ENCODE measurements around the gene KCNS1. TPM values are rescaled to one million over a fixed set of nuclear protein-coding genes. Genes with fewer than 3 reads are reported as not detected.

Gene KCNS1
- polyA plus RNA-seq, 2 donors: 0.04 to 0.15 TPM

DNA sequence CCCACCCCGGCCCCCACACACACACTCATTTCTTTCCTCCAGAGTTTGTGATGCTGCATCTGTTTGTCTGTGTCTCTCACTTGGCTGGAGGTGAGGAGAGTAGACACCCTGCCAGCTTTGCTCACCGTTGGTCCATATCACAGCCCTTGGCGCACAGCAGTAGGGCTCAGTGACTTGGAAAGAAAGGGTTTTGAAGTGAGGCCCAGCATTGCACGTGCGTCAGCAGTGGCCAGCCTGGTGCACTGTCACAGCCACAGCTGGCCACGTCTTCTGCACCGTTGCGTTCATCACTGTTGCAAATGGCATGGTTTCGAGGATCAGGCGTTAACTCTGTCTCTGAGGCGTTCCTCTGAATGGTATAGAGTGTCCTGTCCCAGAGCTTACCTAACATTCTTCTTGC is 10.4 kb upstream of the KCNS1 start:
- H3K4me1 ChIP-seq (ENCODE audit: control insufficient read depth in 2 of 2, insufficient read depth in 2 of 2, low read length in 1 of 2): peaks cover 2 to 8% of the 10 kb centered on the region in 2 donors
- 78 to 80% methylated on average over 11 of the region's 11 CpGs for WGBS, 2 donors
- no peaks in the 10 kb centered on the region for H3K9me3 ChIP-seq (ENCODE audit: control insufficient read depth in 2 of 2, insufficient read depth in 1 of 2, low read depth in 1 of 2, low read length in 1 of 2)
- H3K27ac ChIP-seq (ENCODE audit: low read depth in 2 of 2, low read length in 1 of 2): no peak overlapping the region
- H3K4me3 ChIP-seq (ENCODE audit: low read depth in 1 of 2, low read length in 2 of 2): no peak overlapping the region
- H3K36me3 ChIP-seq (ENCODE audit: control insufficient read depth in 2 of 2, insufficient read depth in 2 of 2, low read length in 1 of 2): no peaks in the 10 kb centered on the region
- peaks cover 0 to 2% of the 10 kb centered on the region in 2 donors for H3K27me3 ChIP-seq (ENCODE audit: control insufficient read depth in 1 of 2, insufficient read depth in 2 of 2, low read length in 2 of 2)

DNA sequence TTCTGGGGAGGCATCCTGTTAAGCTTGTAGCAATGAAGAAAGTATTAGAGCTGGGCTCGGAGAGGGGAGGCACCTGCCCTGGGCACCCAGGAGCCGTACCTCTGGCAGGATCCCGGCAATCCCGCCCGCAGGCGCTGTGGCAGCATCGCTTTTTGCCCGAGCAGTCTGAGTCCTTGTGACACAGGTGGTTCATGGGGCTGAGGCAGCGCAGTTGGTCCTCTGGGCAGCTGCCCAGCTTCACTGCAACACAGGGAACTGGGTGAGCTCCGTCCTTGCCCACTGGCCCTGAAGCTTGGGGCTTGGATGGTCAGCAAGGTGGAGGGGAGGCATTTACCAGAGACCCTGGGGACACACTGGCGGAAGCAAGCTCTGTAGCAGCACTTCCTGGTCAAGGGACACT is 9.4 kb upstream of the KCNS1 start:
- no peak overlapping the region for H3K27ac ChIP-seq (ENCODE audit: low read depth in 2 of 2, low read length in 1 of 2)
- WGBS, 2 donors: 88 to 94% methylated on average over 11 of the region's 11 CpGs
- H3K9me3 ChIP-seq (ENCODE audit: control insufficient read depth in 2 of 2, insufficient read depth in 1 of 2, low read depth in 1 of 2, low read length in 1 of 2): no peaks in the 10 kb centered on the region
- H3K4me1 ChIP-seq (ENCODE audit: control insufficient read depth in 2 of 2, insufficient read depth in 2 of 2, low read length in 1 of 2): peaks cover 2 to 8% of the 10 kb centered on the region in 2 donors
- peaks cover 0 to 2% of the 10 kb centered on the region in 2 donors for H3K27me3 ChIP-seq (ENCODE audit: control insufficient read depth in 1 of 2, insufficient read depth in 2 of 2, low read length in 2 of 2)
- H3K36me3 ChIP-seq (ENCODE audit: control insufficient read depth in 2 of 2, insufficient read depth in 2 of 2, low read length in 1 of 2): no peaks in the 10 kb centered on the region
- no peak overlapping the region for H3K4me3 ChIP-seq (ENCODE audit: low read depth in 1 of 2, low read length in 2 of 2)

GRCh38 chr20:45109634-45110033 is 8.7 kb upstream of the KCNS1 start:
- no peaks in the 10 kb centered on the region for H3K36me3 ChIP-seq (ENCODE audit: control insufficient read depth in 2 of 2, insufficient read depth in 2 of 2, low read length in 1 of 2)
- 81 to 86% methylated on average over 8 of the region's 8 CpGs for WGBS, 2 donors
- H3K4me1 ChIP-seq (ENCODE audit: control insufficient read depth in 2 of 2, insufficient read depth in 2 of 2, low read length in 1 of 2): peaks cover 2 to 6% of the 10 kb centered on the region in 2 donors
- no peak overlapping the region for H3K4me3 ChIP-seq (ENCODE audit: low read depth in 1 of 2, low read length in 2 of 2)
- H3K27ac ChIP-seq (ENCODE audit: low read depth in 2 of 2, low read length in 1 of 2): no peak overlapping the region
- peaks cover 0 to 2% of the 10 kb centered on the region in 2 donors for H3K27me3 ChIP-seq (ENCODE audit: control insufficient read depth in 1 of 2, insufficient read depth in 2 of 2, low read length in 2 of 2)
- H3K9me3 ChIP-seq (ENCODE audit: control insufficient read depth in 2 of 2, insufficient read depth in 1 of 2, low read depth in 1 of 2, low read length in 1 of 2): no peaks in the 10 kb centered on the region

- 84 to 91% methylated on average over 2 of the region's 2 CpGs for whole genome bisulfite sequencing, 2 donors
- Histone ChIP-seq H3K4me3 (ENCODE audit: low read depth in 1 of 2, low read length in 2 of 2) (no peak overlapping the region), H3K4me1 (ENCODE audit: control insufficient read depth in 2 of 2, insufficient read depth in 2 of 2, low read length in 1 of 2) (no peaks in the 10 kb centered on the region), H3K9me3 (ENCODE audit: control insufficient read depth in 2 of 2, insufficient read depth in 1 of 2, low read depth in 1 of 2, low read length in 1 of 2) (no peaks in the 10 kb centered on the region), H3K27ac (ENCODE audit: low read depth in 2 of 2, low read length in 1 of 2) (no peak overlapping the region), H3K27me3 (ENCODE audit: control insufficient read depth in 1 of 2, insufficient read depth in 2 of 2, low read length in 2 of 2) (no peaks in the 10 kb centered on the region), H3K36me3 (ENCODE audit: control insufficient read depth in 2 of 2, insufficient read depth in 2 of 2, low read length in 1 of 2) (no peaks in the 10 kb centered on the region)
These were observed 4.4 kb upstream of the KCNS1 start for GRCh38 chr20:45105317-45105716.

DNA sequence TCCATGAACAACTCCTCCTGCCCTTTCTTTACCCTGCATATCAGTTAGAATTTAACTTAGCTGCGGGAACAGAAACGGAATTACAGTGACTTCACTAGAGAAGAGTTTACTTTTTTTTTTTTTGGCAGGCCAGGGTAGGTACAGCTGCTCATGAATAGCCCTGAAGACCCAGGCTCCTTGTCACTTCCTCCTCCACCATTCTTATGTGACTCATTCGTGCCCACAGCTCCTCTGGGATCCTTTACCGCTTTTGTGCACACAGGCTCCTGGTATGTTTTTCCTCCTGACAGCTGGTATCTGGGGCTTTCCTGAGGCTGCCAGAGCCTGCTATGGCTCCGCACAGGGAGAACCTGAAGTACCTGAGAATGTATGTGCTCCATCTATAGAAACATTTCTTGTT is 3.9 kb upstream of the KCNS1 start:
- no peaks in the 10 kb centered on the region for H3K4me1 ChIP-seq (ENCODE audit: control insufficient read depth in 2 of 2, insufficient read depth in 2 of 2, low read length in 1 of 2)
- no peaks in the 10 kb centered on the region for H3K27me3 ChIP-seq (ENCODE audit: control insufficient read depth in 1 of 2, insufficient read depth in 2 of 2, low read length in 2 of 2)
- H3K27ac ChIP-seq (ENCODE audit: low read depth in 2 of 2, low read length in 1 of 2): no peak overlapping the region
- H3K9me3 ChIP-seq (ENCODE audit: control insufficient read depth in 2 of 2, insufficient read depth in 1 of 2, low read depth in 1 of 2, low read length in 1 of 2): no peaks in the 10 kb centered on the region
- no peak overlapping the region for H3K4me3 ChIP-seq (ENCODE audit: low read depth in 1 of 2, low read length in 2 of 2)
- WGBS, 2 donors: 50 to 52% methylated on average over 5 of the region's 5 CpGs
- H3K36me3 ChIP-seq (ENCODE audit: control insufficient read depth in 2 of 2, insufficient read depth in 2 of 2, low read length in 1 of 2): no peaks in the 10 kb centered on the region

- peaks cover 0 to 2% of the 10 kb centered on the region in 2 donors for H3K27me3 ChIP-seq (ENCODE audit: control insufficient read depth in 1 of 2, insufficient read depth in 2 of 2, low read length in 2 of 2)
- H3K4me1 ChIP-seq (ENCODE audit: control insufficient read depth in 2 of 2, insufficient read depth in 2 of 2, low read length in 1 of 2): peaks cover 0 to 3% of the 10 kb centered on the region in 2 donors
- H3K27ac ChIP-seq (ENCODE audit: low read depth in 2 of 2, low read length in 1 of 2): no peak overlapping the region
- H3K9me3 ChIP-seq (ENCODE audit: control insufficient read depth in 2 of 2, insufficient read depth in 1 of 2, low read depth in 1 of 2, low read length in 1 of 2): peaks cover 0 to 3% of the 10 kb centered on the region in 2 donors
- WGBS, 2 donors: 76 to 84% methylated on average over 2 of the region's 2 CpGs
- H3K36me3 ChIP-seq (ENCODE audit: control insufficient read depth in 2 of 2, insufficient read depth in 2 of 2, low read length in 1 of 2): no peaks in the 10 kb centered on the region
- no peak overlapping the region for H3K4me3 ChIP-seq (ENCODE audit: low read depth in 1 of 2, low read length in 2 of 2)
These were observed 2.1 kb upstream of the KCNS1 start for GRCh38 chr20:45103072-45103471.

DNA sequence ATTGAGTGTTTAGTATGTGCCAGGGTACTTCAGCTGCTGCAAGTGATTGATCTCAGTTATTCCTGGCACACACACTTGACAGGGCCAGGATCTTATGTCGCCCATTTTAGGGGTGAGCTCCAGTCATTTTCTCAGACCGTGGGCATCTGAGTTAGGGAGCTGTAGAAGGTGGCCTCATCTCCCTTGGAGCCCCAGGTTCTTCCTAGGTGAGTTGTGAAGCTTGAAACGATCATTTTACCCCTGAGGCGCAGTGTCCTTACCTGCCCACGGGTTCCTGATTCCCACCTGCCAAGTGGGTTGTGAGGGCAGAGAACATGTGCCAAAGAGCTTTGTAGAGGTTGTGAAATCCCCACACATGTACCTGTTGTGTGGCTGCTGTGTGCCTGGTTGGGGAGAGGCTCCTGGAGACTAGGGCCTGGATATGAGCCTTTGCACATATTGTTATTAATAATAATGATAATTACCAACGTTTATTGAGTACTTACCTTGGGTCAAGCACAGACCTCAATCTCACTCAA is 465 bp upstream of the KCNS1 start:
- Histone ChIP-seq H3K36me3 (ENCODE audit: control insufficient read depth in 2 of 2, insufficient read depth in 2 of 2, low read length in 1 of 2) (no peaks in the 10 kb centered on the region), H3K9me3 (ENCODE audit: control insufficient read depth in 2 of 2, insufficient read depth in 1 of 2, low read depth in 1 of 2, low read length in 1 of 2) (peaks cover 0 to 11% of the 10 kb centered on the region in 2 donors), H3K4me3 (ENCODE audit: low read depth in 1 of 2, low read length in 2 of 2) (no peak overlapping the region), H3K27ac (ENCODE audit: low read depth in 2 of 2, low read length in 1 of 2) (no peak overlapping the region), H3K4me1 (ENCODE audit: control insufficient read depth in 2 of 2, insufficient read depth in 2 of 2, low read length in 1 of 2) (peaks cover 0 to 11% of the 10 kb centered on the region in 2 donors), H3K27me3 (ENCODE audit: control insufficient read depth in 1 of 2, insufficient read depth in 2 of 2, low read length in 2 of 2) (peaks cover 0 to 10% of the 10 kb centered on the region in 2 donors)
- 47 to 49% methylated on average over 6 of the region's 6 CpGs for WGBS, 2 donors

DNA sequence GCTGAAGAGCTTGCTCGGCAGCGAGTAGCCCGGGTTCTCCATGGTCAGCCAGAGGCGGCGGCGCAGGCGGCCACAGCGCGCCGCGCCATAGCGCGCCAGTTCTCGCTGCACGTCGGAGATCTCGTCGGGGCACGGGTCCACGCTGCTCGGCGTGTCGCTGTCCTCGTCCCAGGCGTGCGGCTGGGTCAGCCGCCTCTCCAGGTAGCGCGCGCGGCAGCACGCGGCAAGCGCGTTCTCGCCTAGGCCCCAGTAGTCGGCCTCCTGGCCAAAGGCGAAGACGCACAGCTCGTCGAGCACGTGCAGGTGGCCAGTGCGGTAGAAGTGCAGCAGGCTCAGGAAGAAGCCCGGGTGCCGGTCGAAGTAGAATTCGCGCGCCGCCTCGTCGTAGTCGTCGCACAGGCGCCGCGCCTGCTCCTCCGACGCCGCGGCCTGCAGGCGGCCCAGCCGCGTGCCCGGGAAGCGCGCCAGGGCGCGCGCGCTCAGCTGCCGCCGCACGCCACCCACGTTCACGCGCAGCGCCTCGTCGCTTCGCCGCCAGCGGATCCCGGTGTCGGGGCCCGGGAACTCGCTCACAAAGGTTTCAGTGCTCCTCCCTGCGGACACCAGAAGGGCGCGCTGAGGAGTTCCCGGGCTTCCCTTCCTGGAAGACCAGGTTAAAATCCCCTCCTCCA is 2.7 kb downstream of the KCNS1 start:
- H3K27ac ChIP-seq (ENCODE audit: low read depth in 2 of 2, low read length in 1 of 2): no peak overlapping the region
- H3K27me3 ChIP-seq (ENCODE audit: control insufficient read depth in 1 of 2, insufficient read depth in 2 of 2, low read length in 2 of 2): peaks cover 0 to 10% of the 10 kb centered on the region in 2 donors
- peak overlapping the region in 1 of 2 donors; percentile 4 for H3K4me3 ChIP-seq (ENCODE audit: low read depth in 1 of 2, low read length in 2 of 2)

DNA sequence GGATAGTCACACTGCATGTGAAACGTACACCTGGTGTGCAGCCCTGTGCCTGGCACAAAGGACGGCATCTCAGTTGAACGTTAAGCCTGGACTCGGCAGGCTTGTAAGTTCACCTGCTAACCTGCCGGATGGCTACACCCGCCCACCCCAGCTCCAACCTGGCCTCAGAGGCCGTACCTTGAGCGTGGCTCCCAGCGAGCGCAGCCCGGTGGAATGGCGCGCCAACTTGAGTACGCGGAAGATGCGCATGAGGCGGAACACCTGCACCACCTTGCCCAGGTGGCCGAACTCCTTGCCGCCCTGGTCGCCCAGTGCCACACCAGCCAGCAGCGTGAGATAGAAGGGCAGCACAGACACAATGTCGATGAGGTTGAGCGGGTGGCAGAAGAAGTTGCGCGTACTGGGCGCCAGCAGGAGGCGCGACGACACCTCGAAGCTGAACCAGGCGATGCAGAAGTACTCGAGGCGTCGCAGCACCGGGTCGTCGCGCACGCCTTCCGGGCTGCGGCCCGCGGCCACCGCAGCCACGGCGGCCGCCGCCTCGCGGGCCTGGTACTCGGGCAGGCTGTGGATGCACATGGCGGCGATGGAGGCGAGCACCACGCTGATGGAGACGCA is 3.3 kb downstream of the KCNS1 start:
- peaks cover 0 to 10% of the 10 kb centered on the region in 2 donors for H3K27me3 ChIP-seq (ENCODE audit: control insufficient read depth in 1 of 2, insufficient read depth in 2 of 2, low read length in 2 of 2)

More for the DNA sequence above, 2.7 kb downstream of the KCNS1 start:
- 11 to 16% methylated on average over 77 to 91 of the region's 91 CpGs for whole genome bisulfite sequencing, 2 donors
- H3K4me1 ChIP-seq (ENCODE audit: control insufficient read depth in 2 of 2, insufficient read depth in 2 of 2, low read length in 1 of 2): peaks cover 0 to 11% of the 10 kb centered on the region in 2 donors
- H3K36me3 ChIP-seq (ENCODE audit: control insufficient read depth in 2 of 2, insufficient read depth in 2 of 2, low read length in 1 of 2): no peaks in the 10 kb centered on the region
- H3K9me3 ChIP-seq (ENCODE audit: control insufficient read depth in 2 of 2, insufficient read depth in 1 of 2, low read depth in 1 of 2, low read length in 1 of 2): peaks cover 0 to 11% of the 10 kb centered on the region in 2 donors

More for the DNA sequence above, 3.3 kb downstream of the KCNS1 start:
- Histone ChIP-seq H3K4me1 (ENCODE audit: control insufficient read depth in 2 of 2, insufficient read depth in 2 of 2, low read length in 1 of 2) (peaks cover 0 to 11% of the 10 kb centered on the region in 2 donors), H3K9me3 (ENCODE audit: control insufficient read depth in 2 of 2, insufficient read depth in 1 of 2, low read depth in 1 of 2, low read length in 1 of 2) (peaks cover 0 to 11% of the 10 kb centered on the region in 2 donors), H3K27ac (ENCODE audit: low read depth in 2 of 2, low read length in 1 of 2) (no peak overlapping the region), H3K4me3 (ENCODE audit: low read depth in 1 of 2, low read length in 2 of 2) (peak overlapping the region in 1 of 2 donors; percentile 4), H3K36me3 (ENCODE audit: control insufficient read depth in 2 of 2, insufficient read depth in 2 of 2, low read length in 1 of 2) (no peaks in the 10 kb centered on the region)
- WGBS, 2 donors: 31 to 37% methylated on average over 56 of the region's 56 CpGs
